C4-2B (cell line): ENCODE data around the gene NUP43.

Experiments used
- CTCF ChIP-seq: fragments of 450-650 bp; conservative IDR thresholded peaks from 2 replicates; pipeline ENCODE4 v1.5.1; 2017; ENCODE audit warnings: mild to moderate bottlenecking
- ZFX ChIP-seq: fragments of 450-650 bp; IDR thresholded peaks from 2 replicates; pipeline ENCODE4 v1.6.1; 2017

GRCh38 chr6:149769676-149770075 lies 23.3 kb upstream of the NUP43 start:
- TF ChIP-seq CTCF (no peak), ZFX (no peak)
